GM10266 (cell line): ENCODE data around the gene ABCA3.

Experiments
- DNase-seq: peaks from one replicate; pipeline ENCODE4 v3.0.0; 2012; ENCODE audit errors: extremely low spot score
- CTCF ChIP-seq: IDR thresholded peaks from 2 replicates; pipeline ENCODE4 v1.5.1; 2012; ENCODE audit warnings: mild to moderate bottlenecking, low read depth; ENCODE audit not compliant: control insufficient read depth, insufficient read depth; ENCODE audit errors: missing control alignments

Gene ABCA3

DNA sequence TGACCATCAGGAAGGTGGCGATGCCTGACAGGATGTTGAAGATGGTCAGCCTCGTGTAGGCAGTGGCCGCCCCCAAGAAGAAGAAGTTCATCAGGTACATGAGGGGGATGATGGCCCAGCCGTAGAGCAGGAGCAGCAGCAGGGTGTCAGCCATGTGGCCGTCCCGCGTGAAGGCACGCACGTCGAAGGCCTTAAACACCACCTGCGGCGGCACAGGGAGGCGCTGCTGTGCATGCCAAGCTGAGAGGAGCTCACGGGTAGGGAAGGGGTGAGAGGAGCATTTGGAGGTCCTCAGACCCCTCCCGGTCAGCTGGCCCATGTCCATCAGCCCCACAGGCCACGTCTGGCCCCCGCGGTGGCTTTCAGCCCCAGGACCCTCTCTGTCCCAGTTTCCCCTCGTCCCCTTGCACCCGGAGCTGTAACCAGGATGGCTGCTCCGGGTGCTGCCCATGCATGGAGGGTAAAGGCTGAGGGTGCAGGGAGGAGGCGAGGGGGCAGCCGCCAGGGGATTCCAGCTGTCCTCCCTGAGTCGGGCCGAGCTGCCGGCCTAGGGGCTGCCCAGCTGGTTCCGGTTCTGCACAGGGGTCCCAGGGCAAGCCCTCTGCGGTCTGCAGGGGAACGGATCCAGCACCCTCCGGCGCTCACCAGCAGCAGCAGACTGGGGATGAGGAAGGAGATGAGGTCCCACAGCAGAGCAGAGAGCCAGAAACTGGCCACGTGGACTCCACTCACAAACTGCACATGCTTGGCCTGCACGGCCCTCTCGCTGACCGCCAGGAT lies 55.5 kb downstream of the ABCA3 start:
- DNase-seq: no peak
- TF ChIP-seq CTCF: no peak

GRCh38 chr16:2284001-2284770 lies 56.3 kb downstream of the ABCA3 start:
- no peak for TF ChIP-seq CTCF
- no peak for DNase-seq

- DNase-seq: no peak
- no peak for TF ChIP-seq CTCF
Observed at GRCh38 chr16:2282866-2283555, 57.5 kb downstream of the ABCA3 start.

- DNase-seq: no peak
- TF ChIP-seq CTCF: no peak
Observed at GRCh38 chr16:2282262-2282661, 58.3 kb downstream of the ABCA3 start.

- TF ChIP-seq CTCF: no peak
- DNase-seq: no peak
Observed at GRCh38 chr16:2280981-2281542, 59.5 kb downstream of the ABCA3 start.

GRCh38 chr16:2280461-2280860 lies 60.1 kb downstream of the ABCA3 start:
- no peak for DNase-seq
- TF ChIP-seq CTCF: no peak
